AG10803 (cell line): ENCODE data around the gene PAEP.

Experiments
- DNase-seq: peaks from one replicate; pipeline ENCODE4 v3.0.0; 2010; ENCODE audit warnings: low read depth
- H3K4me3 ChIP-seq: 2 replicates; pipeline ENCODE4 v1.5.1; 2011; ENCODE audit warnings: mild to moderate bottlenecking, low read length, control low read depth
- CTCF ChIP-seq: conservative IDR thresholded peaks from 2 replicates; pipeline ENCODE4 v1.5.1; 2011; ENCODE audit warnings: mild to moderate bottlenecking, low read length, control low read depth, inconsistent platforms

PAEP gene

GRCh38 chr9:135606885-135607259, 45.3 kb downstream of the PAEP start:
- H3K4me3 ChIP-seq = no peak overlapping the region
- no peak for DNase-seq
- no peak for TF ChIP-seq CTCF

DNA sequence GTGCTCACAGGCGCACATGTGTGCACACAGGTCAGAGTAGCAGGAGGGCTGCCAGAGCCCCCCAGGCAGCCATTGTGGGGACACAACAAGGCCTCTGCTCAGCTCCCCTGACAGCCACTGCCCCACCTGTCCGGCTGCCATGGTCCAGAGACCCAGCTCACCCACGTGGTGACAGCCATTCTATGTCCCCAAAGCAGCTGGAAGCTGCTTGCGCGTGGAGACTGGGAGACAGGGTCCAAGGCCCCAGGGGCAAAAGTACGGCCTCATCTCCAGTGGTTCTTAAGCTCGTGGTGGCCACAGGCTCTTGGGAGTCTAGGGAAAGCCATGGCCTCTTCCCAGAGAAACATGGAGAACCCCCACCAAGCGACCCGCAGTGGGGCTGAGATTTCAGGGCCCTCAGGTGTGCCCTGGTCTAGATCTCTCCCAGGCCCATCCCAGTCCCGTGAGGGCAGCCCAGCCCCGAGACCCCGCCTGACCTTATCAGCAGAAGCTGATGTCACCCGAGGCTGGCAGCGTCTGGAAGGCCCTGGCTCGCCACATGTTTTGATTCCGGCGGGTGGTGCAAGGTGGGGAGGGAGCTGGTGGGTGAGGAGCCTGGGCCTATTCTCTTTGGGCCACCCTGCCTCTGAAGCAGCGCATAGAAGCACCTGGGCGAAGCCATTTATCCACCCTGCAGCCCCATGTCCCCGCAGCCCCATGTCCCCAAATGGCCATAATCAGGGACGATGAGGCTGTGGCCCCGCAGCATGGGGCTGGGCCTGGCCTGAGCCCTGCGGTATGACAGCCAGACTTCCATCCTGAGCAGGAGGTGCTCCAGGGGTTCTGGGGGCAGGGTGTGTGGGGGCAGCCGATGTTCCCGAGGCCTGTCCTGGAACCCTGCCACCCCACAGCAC, 46.1 kb downstream of the PAEP start:
- no peak for DNase-seq
- H3K4me3 ChIP-seq = no peak overlapping the region
- TF ChIP-seq CTCF = no peak

DNA sequence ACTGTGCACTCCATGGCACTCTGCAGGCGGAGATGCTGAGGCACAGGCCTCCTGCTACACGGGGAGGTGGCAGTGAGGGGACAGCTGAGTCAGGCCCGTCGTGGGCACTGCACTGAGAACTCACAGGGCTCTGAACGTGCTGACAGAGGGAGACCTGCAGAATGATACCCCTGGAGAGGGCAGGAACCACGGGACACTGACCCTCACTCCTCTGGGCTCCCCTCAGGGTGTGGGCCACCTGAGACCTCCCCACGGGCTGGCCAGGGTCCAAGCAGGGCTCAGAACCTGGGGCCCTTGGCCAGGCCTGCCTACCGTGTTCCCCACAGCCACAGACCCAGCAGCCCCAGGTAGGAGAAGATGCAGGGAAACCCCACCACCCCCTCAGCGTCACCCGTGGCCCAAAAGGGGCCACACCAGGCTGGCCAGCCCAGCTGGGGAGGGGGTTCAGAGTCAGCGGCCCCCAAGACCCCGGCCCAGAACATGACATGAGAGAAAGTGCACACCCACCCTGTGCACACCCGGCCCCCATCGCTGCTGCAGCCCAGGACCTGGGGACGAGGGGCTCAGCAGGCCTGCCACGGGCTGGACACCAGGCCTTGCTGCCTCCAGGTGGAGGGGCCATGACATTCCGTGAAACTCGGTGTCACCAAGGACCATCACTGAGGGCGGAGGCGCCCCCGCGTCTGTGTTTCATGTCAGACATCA, 46.9 kb downstream of the PAEP start:
- no peak for TF ChIP-seq CTCF
- H3K4me3 ChIP-seq = no peak overlapping the region
- no peak for DNase-seq

GRCh38 chr9:135608999-135609317, 47.4 kb downstream of the PAEP start:
- no peak for DNase-seq
- H3K4me3 ChIP-seq = no peak overlapping the region
- no peak for TF ChIP-seq CTCF

GRCh38 chr9:135609366-135609955, 47.9 kb downstream of the PAEP start:
- TF ChIP-seq CTCF = no peak
- DNase-seq = no peak
- H3K4me3 ChIP-seq = no peak overlapping the region

- no peak overlapping the region for H3K4me3 ChIP-seq
- no peak for DNase-seq
- TF ChIP-seq CTCF = no peak
These were observed 49.0 kb downstream of the PAEP start for GRCh38 chr9:135610290-135611141.
